ENCODE measurements around the gene ANKRD33. TPM values are rescaled to one million over a fixed set of nuclear protein-coding genes. Genes with fewer than 3 reads are reported as not detected.
A peak's percentile ranks its signal among the peaks of the same experiment; 100 is the strongest.

The ANKRD33 gene
- total RNA-seq, 6 donors from 2014 or later = not detected

DNA sequence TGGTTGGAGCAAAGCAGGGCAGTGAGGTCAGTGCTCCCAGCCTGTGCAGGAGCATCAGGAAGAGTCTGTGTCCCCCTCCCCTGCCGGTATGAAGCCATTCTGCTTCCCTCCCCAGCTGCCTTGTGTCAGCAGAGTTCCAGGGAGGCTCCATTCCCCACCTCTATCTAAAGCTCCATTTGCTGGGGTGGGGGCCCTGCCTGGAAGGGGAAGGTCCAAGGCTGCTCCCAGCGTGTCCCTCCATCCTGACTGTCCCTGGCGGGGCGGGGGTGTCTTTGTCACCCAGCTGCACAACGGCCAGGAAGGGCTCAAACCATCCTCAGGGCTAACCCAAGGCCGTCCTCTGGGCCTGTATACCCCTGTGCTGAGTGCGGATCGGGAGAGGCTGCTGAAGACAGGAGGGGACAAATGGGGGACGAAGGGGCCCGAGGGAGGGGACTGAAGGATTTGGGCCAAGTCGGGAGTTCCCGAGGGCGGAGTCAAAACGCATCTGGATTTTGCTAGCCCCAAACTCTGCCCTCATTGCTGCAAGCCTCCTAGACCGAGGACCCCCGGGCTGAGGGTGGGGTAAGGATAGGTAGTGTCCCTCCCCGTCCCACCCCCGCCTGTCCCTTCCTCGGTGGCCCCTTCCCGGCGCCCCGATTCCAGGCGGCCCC is 18.7 kb downstream of the ANKRD33 start:
- 33 to 43% methylated on average over 16 of the region's 23 CpGs for WGBS, 2 donors
- peaks cover 29 to 52% (median 44%) of the 10 kb centered on the region in 4 donors for H3K4me1 ChIP-seq
- ATAC-seq (ENCODE audit: low FRiP score in 2 of 2) = peak; percentile 1 to 6
- no peaks in the 10 kb centered on the region for H3K36me3 ChIP-seq
- H3K27ac ChIP-seq = peak overlapping the region; percentile 95 to 99 (median 95)
- TF ChIP-seq POLR2A (IDR thresholded peaks at IDR 0.05) (peak in 2 of 4 donors; percentile 4 to 13), POLR2AphosphoS5 (IDR thresholded peaks at IDR 0.05) (peak in 1 of 2 donors; percentile 5), EP300 (IDR thresholded peaks at IDR 0.05) (no peak)
- TF ChIP-seq, protein P1, sequence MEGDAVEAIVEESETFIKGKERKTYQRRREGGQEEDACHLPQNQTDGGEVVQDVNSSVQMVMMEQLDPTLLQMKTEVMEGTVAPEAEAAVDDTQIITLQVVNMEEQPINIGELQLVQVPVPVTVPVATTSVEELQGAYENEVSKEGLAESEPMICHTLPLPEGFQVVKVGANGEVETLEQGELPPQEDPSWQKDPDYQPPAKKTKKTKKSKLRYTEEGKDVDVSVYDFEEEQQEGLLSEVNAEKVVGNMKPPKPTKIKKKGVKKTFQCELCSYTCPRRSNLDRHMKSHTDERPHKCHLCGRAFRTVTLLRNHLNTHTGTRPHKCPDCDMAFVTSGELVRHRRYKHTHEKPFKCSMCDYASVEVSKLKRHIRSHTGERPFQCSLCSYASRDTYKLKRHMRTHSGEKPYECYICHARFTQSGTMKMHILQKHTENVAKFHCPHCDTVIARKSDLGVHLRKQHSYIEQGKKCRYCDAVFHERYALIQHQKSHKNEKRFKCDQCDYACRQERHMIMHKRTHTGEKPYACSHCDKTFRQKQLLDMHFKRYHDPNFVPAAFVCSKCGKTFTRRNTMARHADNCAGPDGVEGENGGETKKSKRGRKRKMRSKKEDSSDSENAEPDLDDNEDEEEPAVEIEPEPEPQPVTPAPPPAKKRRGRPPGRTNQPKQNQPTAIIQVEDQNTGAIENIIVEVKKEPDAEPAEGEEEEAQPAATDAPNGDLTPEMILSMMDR (IDR thresholded peaks at IDR 0.05) = peak in 1 of 6 experiments; percentile 4
- no peaks in the 10 kb centered on the region for H3K9me3 ChIP-seq
- H3K4me3 ChIP-seq = peak overlapping the region; percentile 31 to 63 (median 53)
- DNase-seq = no peak
- peaks cover 0 to 10% (median 9%) of the 10 kb centered on the region in 4 donors for H3K27me3 ChIP-seq

DNA sequence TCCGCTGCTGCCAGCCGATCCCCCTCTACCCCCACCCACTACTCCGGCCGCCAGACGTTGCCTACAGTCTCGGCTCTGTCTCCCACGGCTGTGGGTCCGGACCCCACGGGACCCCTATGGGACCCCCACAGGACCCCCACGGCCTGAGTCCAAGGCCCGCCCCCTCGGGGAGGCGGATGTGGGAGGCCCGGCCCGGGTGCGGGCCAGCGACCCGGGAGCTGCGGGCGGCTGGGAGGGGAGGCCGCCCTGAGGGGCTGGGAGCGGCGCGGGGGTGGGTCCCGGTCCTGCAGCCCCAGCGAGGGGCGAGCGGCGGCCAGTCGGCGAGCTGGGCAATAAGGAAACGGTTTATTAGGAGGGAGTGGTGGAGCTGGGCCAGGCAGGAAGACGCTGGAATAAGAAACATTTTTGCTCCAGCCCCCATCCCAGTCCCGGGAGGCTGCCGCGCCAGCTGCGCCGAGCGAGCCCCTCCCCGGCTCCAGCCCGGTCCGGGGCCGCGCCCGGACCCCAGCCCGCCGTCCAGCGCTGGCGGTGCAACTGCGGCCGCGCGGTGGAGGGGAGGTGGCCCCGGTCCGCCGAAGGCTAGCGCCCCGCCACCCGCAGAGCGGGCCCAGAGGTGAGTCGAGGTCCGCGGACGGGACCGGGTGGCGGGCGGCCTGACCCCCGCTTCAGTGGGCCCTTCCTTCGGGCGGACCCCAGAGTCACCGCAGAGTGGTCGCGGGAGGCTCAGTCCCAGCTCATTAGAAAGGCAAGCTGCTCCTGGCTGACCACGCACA is 19.4 kb downstream of the ANKRD33 start, which contains the start of gene ACVRL1:
TSS of gene ACVRL1 (plus strand) at position 422 of the 773 bp plus-strand sequence. CDS start 4,971 bp downstream, outside the sequence.
- Histone ChIP-seq H3K4me1 (peaks cover 33 to 59% (median 50%) of the 10 kb centered on the region in 4 donors), H3K27me3 (peaks cover 0 to 10% (median 9%) of the 10 kb centered on the region in 4 donors), H3K4me3 (peak within 1 kb of the TSS; percentile 31 to 63 (median 53)), H3K27ac (peak within 1 kb of the TSS; percentile 95 to 99 (median 95)), H3K9me3 (no peaks in the 10 kb centered on the region), H3K36me3 (no peaks in the 10 kb centered on the region)
- peak in 1 of 2 donors; percentile 86 for DNase-seq
- WGBS, 2 donors = 3 to 15% methylated on average over 24 to 48 of the region's 74 CpGs
- TF ChIP-seq POLR2A (IDR thresholded peaks at IDR 0.05) = peak in 2 of 4 donors; percentile 24 to 59
- TF ChIP-seq EP300 (IDR thresholded peaks at IDR 0.05) = no peak
- no peak for TF ChIP-seq POLR2AphosphoS5 (IDR thresholded peaks at IDR 0.05)
- TF ChIP-seq, protein P1 (IDR thresholded peaks at IDR 0.05) = no peak
- peak in 1 of 2 donors; percentile 31 for ATAC-seq (ENCODE audit: low FRiP score in 2 of 2)

DNA sequence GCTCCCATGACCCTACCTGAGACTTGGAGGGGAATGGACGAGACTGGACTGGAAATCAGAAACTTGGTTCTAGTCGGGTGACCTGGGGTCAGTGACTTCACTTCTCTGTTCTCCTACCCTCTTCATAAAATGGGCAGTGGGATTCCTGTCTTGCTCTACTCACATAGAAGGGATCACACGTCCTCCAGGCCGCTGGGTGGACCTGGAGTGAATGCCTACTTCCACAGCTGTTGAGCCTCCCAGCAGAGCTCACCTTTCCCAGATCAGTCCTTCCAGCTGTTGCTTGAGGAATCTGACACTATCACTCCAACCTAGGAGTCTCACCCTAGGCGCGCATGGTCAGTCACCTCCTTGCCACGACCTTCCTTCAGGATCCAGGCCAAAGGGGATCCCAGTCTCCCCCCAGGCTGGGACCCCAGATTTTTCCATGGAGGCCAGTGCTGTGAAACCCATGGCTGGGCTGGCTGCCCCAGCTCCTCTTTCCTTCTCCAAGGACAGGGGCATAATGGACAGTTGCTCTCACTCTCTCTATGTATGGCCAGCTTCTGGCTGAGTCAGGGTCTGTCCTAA is 20.0 kb downstream of the ANKRD33 start:
- peak overlapping the region; percentile 31 to 63 (median 53) for H3K4me3 ChIP-seq
- H3K4me1 ChIP-seq = peaks cover 37 to 65% (median 55%) of the 10 kb centered on the region in 4 donors

DNA sequence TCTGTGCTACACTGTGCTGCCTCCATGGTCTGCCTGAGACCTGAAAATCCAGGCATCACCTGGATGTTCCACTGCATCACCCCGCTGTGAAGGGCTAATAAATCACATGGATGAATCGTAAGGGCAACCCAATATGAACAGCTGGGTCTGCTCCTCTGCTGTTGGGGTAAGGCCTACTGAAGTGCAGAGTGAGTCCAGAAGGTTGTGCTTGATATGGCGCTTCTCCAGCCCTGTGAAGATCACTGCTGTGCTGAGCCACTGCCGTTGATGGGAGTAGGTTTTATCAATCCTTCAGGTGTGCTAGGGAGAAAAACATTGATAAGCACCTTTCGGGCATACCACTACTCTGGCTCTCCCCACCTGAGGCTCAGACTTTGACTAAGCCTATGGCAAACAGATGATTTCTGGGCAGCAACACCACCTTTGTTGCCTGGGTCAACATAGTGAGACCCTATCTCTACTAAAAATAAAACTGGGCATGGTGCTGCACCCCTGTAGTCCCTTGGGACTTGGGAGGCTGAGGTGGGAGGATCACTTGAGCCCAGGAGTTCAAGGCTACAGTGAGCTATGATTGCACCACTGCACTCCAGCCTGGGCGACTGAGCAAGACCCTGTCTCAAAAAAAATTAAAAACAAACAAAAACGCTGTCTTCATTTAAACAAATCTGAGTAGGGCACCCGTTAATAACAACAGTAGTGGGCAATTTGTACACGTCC is 21.1 kb downstream of the ANKRD33 start:
- no peaks in the 10 kb centered on the region for H3K9me3 ChIP-seq
- ATAC-seq (ENCODE audit: low FRiP score in 2 of 2) (no peak), DNase-seq (no peak)
- H3K27me3 ChIP-seq = peaks cover 0 to 10% (median 9%) of the 10 kb centered on the region in 4 donors
- peaks cover 37 to 73% (median 65%) of the 10 kb centered on the region in 4 donors for H3K4me1 ChIP-seq
- 69 to 73% methylated on average over 9 of the region's 9 CpGs for WGBS, 2 donors
- H3K27ac ChIP-seq = peak overlapping the region; percentile 95 to 99 (median 95)
- peak overlapping the region in 3 of 4 donors; percentile 45 to 63 (median 61) for H3K4me3 ChIP-seq
- TF ChIP-seq, protein P1 (IDR thresholded peaks at IDR 0.05) = no peak
- TF ChIP-seq POLR2AphosphoS5 (IDR thresholded peaks at IDR 0.05) (no peak), POLR2A (IDR thresholded peaks at IDR 0.05) (no peak), EP300 (IDR thresholded peaks at IDR 0.05) (no peak)
- peaks cover 0 to 9% (median 0%) of the 10 kb centered on the region in 4 donors for H3K36me3 ChIP-seq

More for the DNA sequence above, 20.0 kb downstream of the ANKRD33 start:
- DNase-seq (no peak), ATAC-seq (ENCODE audit: low FRiP score in 2 of 2) (no peak)
- H3K27me3 ChIP-seq = peaks cover 0 to 10% (median 9%) of the 10 kb centered on the region in 4 donors
- H3K9me3 ChIP-seq = no peaks in the 10 kb centered on the region
- H3K27ac ChIP-seq = peak overlapping the region; percentile 95 to 99 (median 95)
- TF ChIP-seq POLR2AphosphoS5 (IDR thresholded peaks at IDR 0.05) = no peak
- no peak for TF ChIP-seq EP300 (IDR thresholded peaks at IDR 0.05)
- TF ChIP-seq POLR2A (IDR thresholded peaks at IDR 0.05) = no peak
- TF ChIP-seq, protein P1 (IDR thresholded peaks at IDR 0.05) = no peak
- 38 to 52% methylated on average over 7 of the region's 7 CpGs for WGBS, 2 donors
- H3K36me3 ChIP-seq = peaks cover 0 to 2% (median 0%) of the 10 kb centered on the region in 4 donors
